A375 (cell line): ENCODE results near the gene DPY19L3. TPM values are rescaled to one million over a fixed set of nuclear protein-coding genes. Genes with fewer than 3 reads are reported as not detected.

Experiments used
- total RNA-seq: library from RNA; depleted of rRNA; stranded (reverse); fragments of >200 nt; shearing (Covaris generic); gene quantifications from 2 replicates; pipeline ENCODE4 v1.2.3, GENCODE V29; 2014; rRNA removed

The DPY19L3 gene, protein sequence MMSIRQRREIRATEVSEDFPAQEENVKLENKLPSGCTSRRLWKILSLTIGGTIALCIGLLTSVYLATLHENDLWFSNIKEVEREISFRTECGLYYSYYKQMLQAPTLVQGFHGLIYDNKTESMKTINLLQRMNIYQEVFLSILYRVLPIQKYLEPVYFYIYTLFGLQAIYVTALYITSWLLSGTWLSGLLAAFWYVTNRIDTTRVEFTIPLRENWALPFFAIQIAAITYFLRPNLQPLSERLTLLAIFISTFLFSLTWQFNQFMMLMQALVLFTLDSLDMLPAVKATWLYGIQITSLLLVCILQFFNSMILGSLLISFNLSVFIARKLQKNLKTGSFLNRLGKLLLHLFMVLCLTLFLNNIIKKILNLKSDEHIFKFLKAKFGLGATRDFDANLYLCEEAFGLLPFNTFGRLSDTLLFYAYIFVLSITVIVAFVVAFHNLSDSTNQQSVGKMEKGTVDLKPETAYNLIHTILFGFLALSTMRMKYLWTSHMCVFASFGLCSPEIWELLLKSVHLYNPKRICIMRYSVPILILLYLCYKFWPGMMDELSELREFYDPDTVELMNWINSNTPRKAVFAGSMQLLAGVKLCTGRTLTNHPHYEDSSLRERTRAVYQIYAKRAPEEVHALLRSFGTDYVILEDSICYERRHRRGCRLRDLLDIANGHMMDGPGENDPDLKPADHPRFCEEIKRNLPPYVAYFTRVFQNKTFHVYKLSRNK
- 24.0 and 29.3 TPM in 2 replicates for total RNA-seq

DNA sequence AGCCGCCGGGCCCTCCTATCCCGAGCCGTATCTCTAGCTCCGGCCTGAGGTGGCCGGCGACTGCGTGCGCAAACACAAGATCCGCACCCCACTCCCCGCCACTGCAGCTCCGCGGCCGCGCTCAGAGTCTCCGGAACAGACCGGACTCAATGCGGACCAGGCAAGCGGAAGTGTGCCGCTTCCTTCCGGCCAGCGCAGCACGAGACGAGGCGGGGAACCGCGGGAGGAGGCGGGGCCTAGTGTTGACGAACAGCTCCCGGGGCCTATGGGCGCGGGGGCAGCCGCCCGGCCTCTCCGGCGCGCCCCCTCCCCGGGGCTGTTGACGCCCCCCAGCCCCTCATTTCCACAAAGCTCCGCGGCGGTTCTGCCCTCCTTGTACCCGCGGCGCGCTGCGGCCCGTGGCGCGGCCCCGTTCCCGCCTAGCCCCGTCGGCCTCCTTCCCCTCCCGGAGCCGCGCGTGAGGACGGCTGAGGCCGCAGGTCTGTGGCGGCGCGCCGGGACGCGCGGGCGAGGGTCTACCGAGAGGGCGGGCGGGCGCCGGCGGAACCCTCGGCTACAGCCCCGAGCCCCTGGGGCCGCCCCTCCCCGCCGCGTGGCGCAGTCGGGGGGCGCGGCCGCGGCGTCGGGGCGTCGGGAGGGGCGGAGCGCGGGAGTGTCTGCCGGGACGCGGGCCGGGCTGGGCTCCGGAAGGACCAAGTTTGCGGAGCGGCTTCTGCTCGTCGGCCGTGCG is at the start of gene DPY19L3:
Gene DPY19L3, plus strand, starts transcription at position 340 of the 730 bp plus-strand sequence. CDS start 2,484 bp downstream, outside the sequence.

Other genes starting within 250 kb of the DPY19L3 start
- gene ZNF507, start 60.2 kb upstream of the DPY19L3 start, total RNA-seq, result 9.7 and 9.8 TPM in 2 replicates
- 228 and 249 TPM in 2 replicates for gene PDCD5, start 175.4 kb downstream of the DPY19L3 start, total RNA-seq